ENCODE results near the gene CHSY1. TPM values are rescaled to one million over a fixed set of nuclear protein-coding genes. Genes with fewer than 3 reads are reported as not detected.

CHSY1 gene
- total and polyA plus RNA-seq, 2 experiments from 2014 or later: 5.2 to 31.3 TPM

DNA sequence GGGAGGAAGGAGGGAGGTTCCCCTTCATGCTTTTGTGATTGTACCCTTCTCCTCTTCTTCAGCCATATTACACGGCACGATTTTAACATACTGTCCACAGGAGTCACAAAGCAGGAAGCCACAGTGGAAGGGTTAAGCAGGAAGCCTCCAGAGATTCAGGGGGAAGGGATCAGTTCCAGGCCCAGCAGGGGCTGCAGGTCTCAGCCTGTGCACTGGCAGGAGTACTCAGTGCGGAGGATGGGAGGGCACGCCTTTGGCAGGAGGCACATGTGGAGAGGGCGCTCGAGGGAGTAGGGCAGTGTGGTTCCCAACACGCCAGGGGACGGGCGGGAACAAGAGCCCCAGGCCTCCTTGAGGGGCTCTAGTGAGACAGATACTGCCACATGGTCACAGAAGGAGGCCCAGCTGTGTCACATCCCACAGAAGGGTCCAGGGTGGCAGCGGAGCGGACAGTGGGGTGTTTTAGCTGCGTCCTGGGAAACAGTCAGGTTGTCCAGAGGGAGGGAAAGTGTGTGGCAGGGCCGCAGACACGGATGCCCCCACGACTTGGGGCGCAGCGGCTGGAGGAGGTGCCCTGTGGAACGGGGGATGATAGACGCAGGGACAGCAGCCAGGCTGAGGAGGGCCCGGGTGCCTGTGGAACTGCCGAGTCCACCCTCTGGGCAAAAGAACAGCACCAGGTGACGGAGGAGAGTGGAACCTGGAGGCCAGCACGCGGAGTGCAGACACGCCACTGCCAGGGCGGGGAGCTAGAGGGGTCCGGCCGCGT is 77.5 kb downstream of the CHSY1 start:
- Histone ChIP-seq H3K79me2 (ENCODE audit: insufficient read depth) (peaks cover 67% of the 10 kb centered on the region), H3K9me3 (ENCODE audit: low read depth) (no peaks in the 10 kb centered on the region), H3K36me3 (ENCODE audit: low read depth) (peaks cover 26% of the 10 kb centered on the region), H3K4me1 (ENCODE audit: insufficient read depth) (peaks cover 33% of the 10 kb centered on the region), H3K27ac (no peak overlapping the region), H3F3A (ENCODE audit: insufficient read depth) (peaks cover 67% of the 10 kb centered on the region), H3K9ac (no peak overlapping the region), H3K9me2 (ENCODE audit: insufficient read depth) (no peaks in the 10 kb centered on the region), H3K4me2 (ENCODE audit: unreplicated experiment) (no peak overlapping the region), H3K27me3 (replicated peaks; ENCODE audit: insufficient read depth) (no peaks in the 10 kb centered on the region), H2AFZ (no peak overlapping the region), H3K4me3 (no peak overlapping the region), H4K20me1 (ENCODE audit: insufficient read depth) (no peaks in the 10 kb centered on the region)
- no peak for DNase-seq
- 96% methylated on average over 29 of the region's 29 CpGs for WGBS, 2 experiments (ENCODE audit: low coverage in 1 of 2, low lambda C conversion rate in 2 of 2, missing lambda C conversion rate in 2 of 2)
- in situ Hi-C loops (cut with MboI): no loop called here
- TF ChIP-seq EZH2phosphoT487 (IDR thresholded peaks at IDR 0.05; ENCODE audit: insufficient read depth, low read depth): no peak
- TF ChIP-seq EZH2 (IDR thresholded peaks at IDR 0.05; ENCODE audit: insufficient read depth, poor library complexity, severe bottlenecking): no peak

GRCh38 chr15:101173233-101174119 is 78.4 kb downstream of the CHSY1 start:
- Histone ChIP-seq H3K4me1 (ENCODE audit: insufficient read depth) (peaks cover 31% of the 10 kb centered on the region), H3K9ac (no peak overlapping the region), H3K9me3 (ENCODE audit: low read depth) (no peaks in the 10 kb centered on the region), H4K20me1 (ENCODE audit: insufficient read depth) (no peaks in the 10 kb centered on the region), H3K4me2 (ENCODE audit: unreplicated experiment) (no peak overlapping the region), H3K4me3 (no peak overlapping the region), H3K27me3 (replicated peaks; ENCODE audit: insufficient read depth) (no peaks in the 10 kb centered on the region), H3K27ac (no peak overlapping the region), H2AFZ (no peak overlapping the region), H3K9me2 (ENCODE audit: insufficient read depth) (no peaks in the 10 kb centered on the region), H3K79me2 (ENCODE audit: insufficient read depth) (peaks cover 65% of the 10 kb centered on the region), H3F3A (ENCODE audit: insufficient read depth) (peaks cover 67% of the 10 kb centered on the region), H3K36me3 (ENCODE audit: low read depth) (peaks cover 22% of the 10 kb centered on the region)
- TF ChIP-seq EZH2phosphoT487 (IDR thresholded peaks at IDR 0.05; ENCODE audit: insufficient read depth, low read depth) (no peak), EZH2 (IDR thresholded peaks at IDR 0.05; ENCODE audit: insufficient read depth, poor library complexity, severe bottlenecking) (no peak)
- no peak for DNase-seq
- in situ Hi-C loops (cut with MboI): no loop called here
- 90 to 91% methylated on average over 14 of the region's 14 CpGs for WGBS, 2 experiments (ENCODE audit: low coverage in 1 of 2, low lambda C conversion rate in 2 of 2, missing lambda C conversion rate in 2 of 2)

DNA sequence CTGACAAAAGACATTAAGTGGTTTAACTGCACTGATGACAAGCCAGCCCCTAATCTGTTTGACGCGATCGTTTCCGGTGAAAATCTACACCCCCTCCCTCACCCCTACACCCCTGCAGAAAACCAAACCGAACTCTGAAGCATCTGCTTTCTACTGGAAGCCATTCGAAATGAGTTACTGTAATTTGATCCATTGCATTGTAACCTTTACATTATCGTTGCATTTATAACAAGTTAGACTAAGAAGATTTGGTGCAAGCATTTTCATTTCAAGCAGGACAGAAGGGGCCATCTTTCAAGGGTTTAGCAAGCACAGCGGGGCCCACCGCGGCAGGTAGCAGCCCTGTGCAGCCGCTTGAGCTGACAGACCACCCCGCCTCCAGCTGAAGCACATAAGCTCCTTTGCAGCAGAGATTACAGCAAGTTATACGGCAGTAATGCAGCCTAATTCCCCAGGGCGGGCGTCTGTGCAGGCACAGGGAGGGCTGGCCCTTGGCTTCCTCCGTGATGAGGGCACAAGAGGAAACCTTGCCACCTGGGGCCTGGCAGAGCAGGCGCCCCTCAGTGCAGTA is 79.3 kb downstream of the CHSY1 start:
- Histone ChIP-seq H3K27me3 (replicated peaks; ENCODE audit: insufficient read depth) (no peaks in the 10 kb centered on the region), H3K4me1 (ENCODE audit: insufficient read depth) (peaks cover 37% of the 10 kb centered on the region), H3K4me3 (no peak overlapping the region), H3K27ac (0 out of 2 replicates have a peak overlapping the region, but pooled peaks have one; percentile 95), H3F3A (ENCODE audit: insufficient read depth) (peaks cover 66% of the 10 kb centered on the region), H3K9ac (no peak overlapping the region), H4K20me1 (ENCODE audit: insufficient read depth) (no peaks in the 10 kb centered on the region), H3K9me2 (ENCODE audit: insufficient read depth) (no peaks in the 10 kb centered on the region), H3K4me2 (ENCODE audit: unreplicated experiment) (no peak overlapping the region), H2AFZ (no peak overlapping the region), H3K36me3 (ENCODE audit: low read depth) (peaks cover 17% of the 10 kb centered on the region), H3K79me2 (ENCODE audit: insufficient read depth) (peaks cover 56% of the 10 kb centered on the region), H3K9me3 (ENCODE audit: low read depth) (no peaks in the 10 kb centered on the region)
- 56 to 60% methylated on average over 17 of the region's 17 CpGs for WGBS, 2 experiments (ENCODE audit: low coverage in 1 of 2, low lambda C conversion rate in 2 of 2, missing lambda C conversion rate in 2 of 2)
- no peak for TF ChIP-seq EZH2phosphoT487 (IDR thresholded peaks at IDR 0.05; ENCODE audit: insufficient read depth, low read depth)
- no peak for TF ChIP-seq EZH2 (IDR thresholded peaks at IDR 0.05; ENCODE audit: insufficient read depth, poor library complexity, severe bottlenecking)
- in situ Hi-C loops (cut with MboI): no loop called here
- no peak for DNase-seq

DNA sequence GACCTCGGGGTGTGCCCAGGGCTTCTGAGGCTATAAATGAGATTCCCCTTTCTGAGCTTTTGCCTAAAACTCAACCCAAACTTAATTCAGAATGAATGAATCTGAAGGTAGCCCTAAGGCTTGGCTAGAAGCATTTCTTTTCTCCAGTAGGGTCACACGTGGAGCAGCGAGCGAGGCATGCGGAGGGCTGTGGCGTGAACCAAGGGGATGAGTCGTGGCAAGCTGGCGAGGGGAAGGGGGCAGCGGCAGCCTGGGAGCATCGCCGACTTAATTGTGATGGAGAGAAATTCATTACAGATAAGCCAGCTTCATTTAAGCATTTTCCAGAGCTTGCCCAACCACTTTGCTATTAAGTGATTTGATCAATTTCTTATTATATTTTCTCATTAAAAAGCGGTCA is 79.9 kb downstream of the CHSY1 start:
- Histone ChIP-seq H3K9ac (no peak overlapping the region), H3K27ac (peak overlapping the region; percentile 95), H3K4me3 (no peak overlapping the region), H3K4me2 (ENCODE audit: unreplicated experiment) (no peak overlapping the region), H3K9me3 (ENCODE audit: low read depth) (no peaks in the 10 kb centered on the region), H3F3A (ENCODE audit: insufficient read depth) (peaks cover 62% of the 10 kb centered on the region), H3K36me3 (ENCODE audit: low read depth) (peaks cover 13% of the 10 kb centered on the region), H2AFZ (no peak overlapping the region), H4K20me1 (ENCODE audit: insufficient read depth) (no peaks in the 10 kb centered on the region), H3K9me2 (ENCODE audit: insufficient read depth) (no peaks in the 10 kb centered on the region), H3K4me1 (ENCODE audit: insufficient read depth) (peaks cover 36% of the 10 kb centered on the region), H3K27me3 (replicated peaks; ENCODE audit: insufficient read depth) (no peaks in the 10 kb centered on the region), H3K79me2 (ENCODE audit: insufficient read depth) (peaks cover 50% of the 10 kb centered on the region)
- no peak for DNase-seq
- in situ Hi-C loops (cut with MboI): no loop called here
- 88 to 93% methylated on average over 12 of the region's 12 CpGs for WGBS, 2 experiments (ENCODE audit: low coverage in 1 of 2, low lambda C conversion rate in 2 of 2, missing lambda C conversion rate in 2 of 2)
- TF ChIP-seq EZH2phosphoT487 (IDR thresholded peaks at IDR 0.05; ENCODE audit: insufficient read depth, low read depth): no peak
- TF ChIP-seq EZH2 (IDR thresholded peaks at IDR 0.05; ENCODE audit: insufficient read depth, poor library complexity, severe bottlenecking): no peak

Data from GM23248 (cell line).